Activated CD4-positive, alpha-beta T cell treated with anti-CD3 and anti-CD28 coated beads for 36 hours (primary cell): ENCODE measurements around the gene VEZT. TPM values are rescaled to one million over a fixed set of nuclear protein-coding genes. Genes with fewer than 3 reads are reported as not detected.

Experiments
- ATAC-seq: fragments of 200-7000 bp; cut with Tn5 transposase; one replicate; pipeline ENCODE4 v1.10.0; 2021; ENCODE audit warnings: mild to moderate bottlenecking, moderate library complexity
- CTCF ChIA-PET: fragments of 350-600 bp; sonication (Branson Sonifier 250); formaldehyde crosslinking; loops from one replicate; lab custom pipeline; 2021; ENCODE audit warnings: antibody characterized with exemption; lab: Charles Lee
- POLR2A ChIA-PET: fragments of 350-600 bp; sonication (Branson Sonifier 250); formaldehyde crosslinking; loops from one replicate; lab custom pipeline; 2021; ENCODE audit warnings: antibody characterized with exemption, inconsistent platforms; lab: Charles Lee
- DNase-seq: peaks from one replicate; pipeline ENCODE4 v3.0.0-alpha.2; 2020
- H3K27ac Mint-ChIP-seq: one replicate; pipeline ENCODE4 v1.8.0; 2021; ENCODE audit warnings: mixed read lengths
- H3K27me3 Mint-ChIP-seq: one replicate; pipeline ENCODE4 v1.8.0; 2021; ENCODE audit warnings: mixed read lengths
- H3K36me3 Mint-ChIP-seq: one replicate; pipeline ENCODE4 v1.8.0; 2021; ENCODE audit warnings: low read depth, mixed read lengths
- H3K4me1 Mint-ChIP-seq: one replicate; pipeline ENCODE4 v1.8.0; 2021; ENCODE audit warnings: mixed read lengths
- H3K4me3 Mint-ChIP-seq: one replicate; pipeline ENCODE4 v1.8.0; 2021; ENCODE audit warnings: mild to moderate bottlenecking, moderate library complexity, mixed read lengths
- H3K9me3 Mint-ChIP-seq: one replicate; pipeline ENCODE4 v1.8.0; 2021; ENCODE audit warnings: low read depth, mixed read lengths
- intact Hi-C, 2 experiments: fragments of 100-400 bp; cut with DNase I in 1 of 2; cut with micrococcal nuclease in 1 of 2; formaldehyde crosslinking; loops; one replicate each; pipeline versions ENCODE4 v1.14.2 to v1.15.1; 2022 to 2024; cut with DNase I, micrococcal nuclease
- microRNA-seq: library from miRNA; unstranded; fragments of <30 nt; microRNA quantifications from one replicate; pipeline ENCODE4 v1.2.0, GENCODE V29; 2021; ENCODE audit warnings: borderline replicate concordance
- total RNA-seq, 2 experiments: library from RNA; stranded (reverse); gene quantifications; one replicate each; pipeline ENCODE4 v1.2.3, GENCODE V29; 2021

VEZT gene
- total RNA-seq, 2 experiments from 2014 or later: 55.8 to 72.7 TPM

DNA sequence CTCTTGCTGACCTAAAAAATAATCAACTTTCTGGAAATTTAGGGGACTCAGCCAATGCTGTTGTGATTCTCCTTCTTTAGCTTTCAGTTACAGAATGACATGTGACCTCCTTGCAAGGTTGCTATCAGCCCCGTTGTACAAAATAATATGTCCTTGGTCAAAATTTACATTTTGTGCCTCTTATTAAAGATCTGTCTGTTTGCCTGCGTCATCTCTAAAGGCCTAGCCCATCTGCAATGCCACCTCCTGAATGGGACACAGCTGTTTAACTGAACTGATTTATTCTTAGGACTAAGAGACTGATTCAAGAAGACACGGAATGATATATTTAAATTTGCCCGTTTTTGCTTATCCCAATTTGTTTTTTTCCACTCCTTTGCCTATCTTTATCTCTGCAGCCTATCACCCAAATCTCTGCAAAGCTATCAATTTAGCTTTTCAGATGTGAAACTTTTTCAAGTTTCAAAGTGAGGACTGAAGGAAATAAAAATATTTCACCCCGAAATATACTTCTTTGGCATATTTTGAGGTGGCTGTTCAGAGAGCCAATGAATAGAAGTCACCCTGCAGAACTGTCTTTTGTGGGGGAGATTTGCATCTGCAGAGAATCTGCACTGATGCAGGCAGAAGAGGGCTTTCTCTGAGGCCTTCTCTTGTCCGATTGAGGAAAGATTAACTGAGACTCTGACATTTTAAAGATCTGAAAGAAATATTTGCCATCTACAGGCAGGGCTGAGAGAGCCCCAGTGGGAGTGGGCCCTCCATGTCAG, 126.0 kb downstream of the VEZT start:
- intact Hi-C loops: no loop called here
- no peaks in the 10 kb centered on the region for H3K36me3 Mint-ChIP-seq
- CTCF ChIA-PET: interaction anchor here (0.6 to 2.3 kb wide), 3 partner anchors 10 to 218 kb away, joined by 3 to 9 read pairs (median 3); no protein-coding TSS in a partner anchor
- peaks cover 4% of the 10 kb centered on the region for H3K4me1 Mint-ChIP-seq
- H3K9me3 Mint-ChIP-seq: no peaks in the 10 kb centered on the region
- POLR2A ChIA-PET: interaction anchor here (0.6 kb wide), 1 partner anchor 828 kb away, joined by 3 read pairs; no protein-coding TSS in a partner anchor
- H3K27me3 Mint-ChIP-seq: no peaks in the 10 kb centered on the region
- no peak overlapping the region for H3K4me3 Mint-ChIP-seq
- DNase-seq: no peak
- ATAC-seq: no peak
- H3K27ac Mint-ChIP-seq: no peak overlapping the region

DNA sequence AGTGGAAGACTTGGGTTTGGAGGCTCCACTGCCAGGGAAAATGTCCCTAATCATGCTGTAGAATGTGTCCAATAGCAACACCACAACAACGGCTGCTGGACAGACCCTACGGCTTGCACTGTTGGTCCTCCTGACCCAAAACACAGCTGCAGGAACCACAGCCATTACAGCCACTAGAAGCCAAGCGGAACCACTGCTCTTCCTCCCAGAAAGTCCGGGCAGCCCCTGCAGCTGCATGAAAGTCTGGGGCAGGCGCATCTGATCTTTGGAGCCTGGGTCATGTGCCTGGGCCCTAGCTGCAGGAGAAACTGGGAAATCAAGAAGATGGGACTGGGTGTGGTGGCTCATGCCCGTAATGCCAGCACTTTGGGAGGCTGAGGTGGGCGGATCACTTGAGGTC, 131.7 kb downstream of the VEZT start:
- no peaks in the 10 kb centered on the region for H3K36me3 Mint-ChIP-seq
- ChIA-PET POLR2A (no interaction called here), CTCF (no interaction called here)
- no peaks in the 10 kb centered on the region for H3K4me1 Mint-ChIP-seq
- intact Hi-C loops: no loop called here
- H3K27me3 Mint-ChIP-seq: peaks cover 2% of the 10 kb centered on the region
- no peak overlapping the region for H3K4me3 Mint-ChIP-seq
- DNase-seq (no peak), ATAC-seq (no peak)
- H3K9me3 Mint-ChIP-seq: no peaks in the 10 kb centered on the region
- no peak overlapping the region for H3K27ac Mint-ChIP-seq

DNA sequence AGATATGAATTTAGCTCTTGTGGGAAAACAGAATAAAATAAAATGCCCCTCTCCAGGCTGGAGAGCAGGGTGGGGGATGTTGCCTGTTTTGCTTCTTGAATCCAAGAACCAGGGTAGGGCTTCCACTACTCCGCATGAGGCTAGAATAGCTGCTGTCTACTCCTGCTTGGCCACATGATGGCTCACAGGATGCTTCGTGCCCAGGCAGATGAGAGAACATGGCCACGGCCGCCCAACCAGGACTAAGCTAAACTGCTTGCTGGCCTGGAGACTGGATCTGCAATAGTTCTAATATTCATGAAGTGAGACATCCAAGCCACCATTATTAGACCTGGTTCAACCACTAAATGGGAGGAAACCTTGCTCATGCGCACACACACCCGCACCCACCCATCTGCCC, 134.1 kb downstream of the VEZT start:
- H3K27ac Mint-ChIP-seq: no peak overlapping the region
- no peak overlapping the region for H3K4me3 Mint-ChIP-seq
- intact Hi-C loops: no loop called here
- ChIA-PET POLR2A (no interaction called here), CTCF (interaction anchor here (0.7 kb wide), 1 partner anchor 569 kb away, joined by 3 read pairs; no protein-coding TSS in a partner anchor)
- DNase-seq (no peak), ATAC-seq (no peak)
- H3K9me3 Mint-ChIP-seq: no peaks in the 10 kb centered on the region
- H3K4me1 Mint-ChIP-seq: no peaks in the 10 kb centered on the region
- H3K36me3 Mint-ChIP-seq: no peaks in the 10 kb centered on the region
- peaks cover 4% of the 10 kb centered on the region for H3K27me3 Mint-ChIP-seq

Small RNA genes lying within 50 kb of the gene (microRNA-seq; reads per million reads assigned to microRNA genes)
- gene MIR331: 273 reads per million, percentile 74 among the genes with 10 or more reads in this experiment
- not detected for gene MIR3685

Other genes with a start within 250 kb of the VEZT start
- gene NDUFA12, start 214.1 kb upstream of the VEZT start, total RNA-seq: 100 to 1,000 TPM; 135 to 194 TPM
- gene NR2C1, start 144.2 kb upstream of the VEZT start, total RNA-seq: 10 to 100 TPM; 27.6 to 39.3 TPM
- gene FGD6, start 340 bp upstream of the VEZT start, total RNA-seq: 1 to 10 TPM; 1.1 to 1.3 TPM